B cell (primary cell): ENCODE results near the gene SEMA4D. TPM values are rescaled to one million over a fixed set of nuclear protein-coding genes. Genes with fewer than 3 reads are reported as not detected.

ENCODE experiments used
- ATAC-seq: fragments of 200-7000 bp; cut with Tn5 transposase; one replicate; pipeline ENCODE4 v1.10.0; 2021; ENCODE audit warnings: low read depth, mild to moderate bottlenecking, moderate number of reproducible peaks, moderate library complexity
- CTCF ChIA-PET: fragments of 350-600 bp; sonication (Branson Sonifier 250); formaldehyde crosslinking; loops from one replicate; lab custom pipeline; 2021; ENCODE audit warnings: antibody characterized with exemption, inconsistent platforms; lab: Charles Lee
- POLR2A ChIA-PET: fragments of 350-600 bp; sonication (Branson Sonifier 250); formaldehyde crosslinking; loops from one replicate; lab custom pipeline; 2021; ENCODE audit warnings: antibody characterized with exemption; lab: Charles Lee
- DNase-seq: peaks from one replicate; pipeline ENCODE4 v3.0.0; 2013
- H2AFZ ChIP-seq: 2 replicates; pipeline ENCODE4 v1.6.1; 2012; ENCODE audit warnings: mild to moderate bottlenecking, low read depth, low read length; ENCODE audit not compliant: insufficient read depth, poor library complexity, severe bottlenecking
- H3K27ac ChIP-seq, 2 donors: 1 replicate in 1 of 2; 2 replicates in 1 of 2; pipeline ENCODE4 v1.5.1; 2012 to 2013; ENCODE audit warnings: low read length in 2 of 2, mild to moderate bottlenecking in 2 of 2, moderate library complexity in 1 of 2
- H3K27me3 ChIP-seq, 4 experiments: fragments of 200-600 bp in 1 of 4; sonication (generic) in 1 of 4; replicated peaks in 1 of 4; 1 replicate in 2 of 4; 2 replicates in 2 of 4; pipeline versions ENCODE4 v1.6.1 to v1.7.0; 2013 to 2016; ENCODE audit warnings: low read length in 3 of 4, mild to moderate bottlenecking in 2 of 4, mixed read lengths in 1 of 4, moderate library complexity in 1 of 4; ENCODE audit not compliant: insufficient read depth in 4 of 4, control insufficient read depth in 3 of 4; ENCODE audit errors: control extremely low read depth in 1 of 4
- H3K36me3 ChIP-seq, 2 experiments: replicated peaks in 1 of 2; 1 replicate in 1 of 2; 2 replicates in 1 of 2; pipeline versions ENCODE4 v1.6.1 to v1.7.1; 2013; ENCODE audit warnings: low read length in 1 of 2; ENCODE audit not compliant: insufficient read depth in 2 of 2, control insufficient read depth in 1 of 2; ENCODE audit errors: control extremely low read depth in 1 of 2, extremely low read depth in 1 of 2
- H3K4me1 ChIP-seq, 2 donors: fragments of 200-600 bp in 1 of 2; sonication (generic) in 1 of 2; 1 replicate in 1 of 2; 2 replicates in 1 of 2; pipeline versions ENCODE4 v1.5.1 to v1.6.1; 2013 to 2017; ENCODE audit warnings: low read length in 2 of 2; ENCODE audit not compliant: control insufficient read depth in 2 of 2, insufficient read depth in 2 of 2
- H3K4me2 ChIP-seq: replicated peaks from 2 replicates; pipeline ENCODE3; 2012; ENCODE audit warnings: mild to moderate bottlenecking, low read depth, low read length; ENCODE audit not compliant: poor library complexity, severe bottlenecking
- H3K4me3 ChIP-seq, 5 experiments: fragments of 200-600 bp in 1 of 5; sonication (generic) in 1 of 5; 1 replicate in 3 of 5; 2 replicates in 2 of 5; pipeline versions ENCODE4 v1.5.1 to v1.7.0; 2011 to 2016; ENCODE audit warnings: low read length in 4 of 5, mild to moderate bottlenecking in 4 of 5, low read depth in 2 of 5, control low read depth in 1 of 5, moderate library complexity in 1 of 5; ENCODE audit not compliant: insufficient read depth in 1 of 5; ENCODE audit errors: control extremely low read depth in 1 of 5, extremely low read depth in 1 of 5
- H3K79me2 ChIP-seq: fragments of 200-600 bp; sonication (generic); one replicate; pipeline ENCODE4 v1.6.0; 2016; ENCODE audit warnings: low read length; ENCODE audit not compliant: control insufficient read depth, insufficient read depth
- H3K9ac ChIP-seq: fragments of 200-600 bp; sonication (generic); 2 replicates; pipeline ENCODE4 v1.6.1; 2017; ENCODE audit warnings: mild to moderate bottlenecking, low read length, moderate library complexity
- H3K9me3 ChIP-seq, 3 donors: one replicate each; pipeline versions ENCODE4 v1.6.1 to v1.7.1; 2013; ENCODE audit warnings: low read length in 2 of 3; ENCODE audit not compliant: control insufficient read depth in 2 of 3, insufficient read depth in 1 of 3; ENCODE audit errors: control extremely low read depth in 1 of 3
- H4K20me1 ChIP-seq: 2 replicates; pipeline ENCODE4 v1.6.0; 2012; ENCODE audit warnings: mild to moderate bottlenecking, low read length; ENCODE audit not compliant: insufficient read depth, control insufficient read depth, poor library complexity, severe bottlenecking
- H3K27ac Mint-ChIP-seq: one replicate; pipeline ENCODE4 v1.8.0; 2021; ENCODE audit warnings: mixed read lengths
- H3K27me3 Mint-ChIP-seq: one replicate; pipeline ENCODE4 v1.8.0; 2021; ENCODE audit warnings: mixed read lengths
- H3K4me1 Mint-ChIP-seq: one replicate; pipeline ENCODE4 v1.8.0; 2021; ENCODE audit warnings: mixed read lengths
- H3K4me3 Mint-ChIP-seq: one replicate; pipeline ENCODE4 v1.8.0; 2021; ENCODE audit warnings: mixed read lengths
- H3K9me3 Mint-ChIP-seq: one replicate; pipeline ENCODE4 v1.8.0; 2022; ENCODE audit warnings: mixed read lengths; ENCODE audit not compliant: insufficient read depth
- EZH2 ChIP-seq: IDR thresholded peaks from 2 replicates; pipeline ENCODE4 v1.6.1; 2012; ENCODE audit warnings: borderline replicate concordance, low read depth, mild to moderate bottlenecking, moderate library complexity, low read length; ENCODE audit not compliant: insufficient read depth, poor library complexity, severe bottlenecking
- WGBS: methylation state at CpG from one replicate; pipeline ENCODE4 v1.1.5; 2013; ENCODE audit warnings: missing lambda C conversion rate; ENCODE audit not compliant: insufficient coverage; 5-methylcytosine and 5-hydroxymethylcytosine counted together
- intact Hi-C: fragments of 100-400 bp; cut with micrococcal nuclease; formaldehyde crosslinking; loops from one replicate; pipeline ENCODE4 v1.10.0; 2022
- polyA plus RNA-seq: library from polyadenylated mRNA; depleted of rRNA; stranded (reverse); fragments of >200 nt; gene quantifications from 2 replicates; pipeline ENCODE4 v1.2.3, GENCODE V29; 2012
- total RNA-seq, 2 donors: library from RNA; stranded (reverse); fragments of 120-200 nt in 1 of 2; gene quantifications; 1 replicate in 1 of 2; 2 replicates in 1 of 2; pipeline versions ENCODE4 v1.2.3 to v1.2.4, GENCODE V29; 2013 to 2022
- TF ChIP-seq, protein P1 (sequence below): fragments of 200-600 bp; IDR thresholded peaks from one replicate; pipeline ENCODE4 v1.8.0; 2022; ENCODE audit warnings: antibody characterized with exemption, mild to moderate bottlenecking

SEMA4D gene
- total and polyA plus RNA-seq, 2 donors (not counting 1 experiment from before 2014, with no cell fraction given), result 53.6 to 231 TPM

DNA sequence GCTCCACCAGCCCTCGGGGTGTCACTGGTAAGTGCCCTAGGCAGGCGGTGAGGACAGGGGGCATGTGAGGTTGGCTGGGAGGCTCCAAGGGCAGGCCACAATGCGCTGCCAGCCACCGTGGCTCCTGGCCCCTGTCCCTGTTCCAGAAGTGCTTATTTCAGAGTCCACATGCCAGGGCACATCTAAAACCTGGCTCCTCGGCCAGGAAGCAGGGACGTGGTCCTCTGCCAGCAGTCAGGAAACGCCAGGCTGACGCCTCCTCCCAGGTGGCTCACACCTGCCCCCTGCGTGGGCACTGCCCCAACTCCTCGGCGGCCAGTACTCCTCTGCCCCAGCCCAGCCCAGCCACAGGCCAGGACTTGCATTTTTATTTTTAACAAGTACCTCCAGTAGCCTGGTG lies 111.1 kb downstream of the SEMA4D start:
- DNase-seq (no peak), ATAC-seq (no peak)
- TF ChIP-seq, protein P1, sequence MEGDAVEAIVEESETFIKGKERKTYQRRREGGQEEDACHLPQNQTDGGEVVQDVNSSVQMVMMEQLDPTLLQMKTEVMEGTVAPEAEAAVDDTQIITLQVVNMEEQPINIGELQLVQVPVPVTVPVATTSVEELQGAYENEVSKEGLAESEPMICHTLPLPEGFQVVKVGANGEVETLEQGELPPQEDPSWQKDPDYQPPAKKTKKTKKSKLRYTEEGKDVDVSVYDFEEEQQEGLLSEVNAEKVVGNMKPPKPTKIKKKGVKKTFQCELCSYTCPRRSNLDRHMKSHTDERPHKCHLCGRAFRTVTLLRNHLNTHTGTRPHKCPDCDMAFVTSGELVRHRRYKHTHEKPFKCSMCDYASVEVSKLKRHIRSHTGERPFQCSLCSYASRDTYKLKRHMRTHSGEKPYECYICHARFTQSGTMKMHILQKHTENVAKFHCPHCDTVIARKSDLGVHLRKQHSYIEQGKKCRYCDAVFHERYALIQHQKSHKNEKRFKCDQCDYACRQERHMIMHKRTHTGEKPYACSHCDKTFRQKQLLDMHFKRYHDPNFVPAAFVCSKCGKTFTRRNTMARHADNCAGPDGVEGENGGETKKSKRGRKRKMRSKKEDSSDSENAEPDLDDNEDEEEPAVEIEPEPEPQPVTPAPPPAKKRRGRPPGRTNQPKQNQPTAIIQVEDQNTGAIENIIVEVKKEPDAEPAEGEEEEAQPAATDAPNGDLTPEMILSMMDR, result no peak
- CTCF ChIA-PET, result interaction anchor here (3.3 kb wide), 1 partner anchor 162 kb away, joined by 16 read pairs; no protein-coding TSS in a partner anchor
- Mint-ChIP-seq H3K4me1 (peaks cover 25% of the 10 kb centered on the region), H3K9me3 (no peaks in the 10 kb centered on the region), H3K27me3 (no peaks in the 10 kb centered on the region), H3K4me3 (no peak overlapping the region), H3K27ac (peak overlapping the region; percentile 15)
- 92% methylated on average over 11 of the region's 11 CpGs for WGBS
- Histone ChIP-seq H4K20me1 (peaks cover 5% of the 10 kb centered on the region), H3K27me3 (no peaks in the 10 kb centered on the region), H3K4me2 (no peak overlapping the region), H3K9ac (no peak overlapping the region), H3K9me3 (no peaks in the 10 kb centered on the region), H3K79me2 (peaks cover 7% of the 10 kb centered on the region), H3K36me3 (peaks cover 1 to 98% of the 10 kb centered on the region in 2 experiments), H2AFZ (no peak overlapping the region), H3K27ac (no peak overlapping the region), H3K4me3 (no peak overlapping the region), H3K4me1 (peaks cover 0 to 27% of the 10 kb centered on the region in 2 donors)
- POLR2A ChIA-PET, result no interaction called here
- intact Hi-C loops, result no loop called here

DNA sequence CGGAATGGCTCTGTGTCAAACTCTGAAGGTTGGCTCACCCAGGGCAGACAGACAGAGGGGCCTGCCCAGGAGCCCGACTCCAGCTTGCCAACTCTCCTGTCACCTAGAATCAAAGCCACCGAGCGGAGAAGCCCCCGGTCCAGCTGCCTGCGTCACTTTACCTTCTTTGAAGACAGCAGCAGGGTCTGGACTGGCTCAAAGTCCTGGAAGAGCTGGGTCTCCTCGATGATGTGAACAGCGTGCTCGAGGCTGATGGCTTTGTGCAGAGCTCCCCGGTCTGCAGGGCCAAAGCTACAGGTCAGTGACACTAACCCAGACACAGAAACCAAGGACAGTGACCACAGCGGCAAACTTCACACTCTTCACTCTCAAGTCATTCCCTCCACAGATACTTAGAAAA lies 111.7 kb downstream of the SEMA4D start:
- no peaks in the 10 kb centered on the region for H3K27me3 ChIP-seq
- peaks cover 0 to 31% of the 10 kb centered on the region in 2 donors for H3K4me1 ChIP-seq
- H3K9me3 ChIP-seq, result no peaks in the 10 kb centered on the region
- H3K4me3 ChIP-seq, result no peak overlapping the region
- DNase-seq (no peak), ATAC-seq (no peak)
- H3K4me1 Mint-ChIP-seq, result peaks cover 29% of the 10 kb centered on the region
- H3K36me3 ChIP-seq, result peaks cover 1 to 98% of the 10 kb centered on the region in 2 experiments
- H4K20me1 ChIP-seq, result peaks cover 5% of the 10 kb centered on the region
- no peak overlapping the region for H3K27ac Mint-ChIP-seq
- POLR2A ChIA-PET, result no interaction called here
- TF ChIP-seq EZH2, result no peak
- no peak overlapping the region for H3K4me2 ChIP-seq
- H3K27ac ChIP-seq, result no peak overlapping the region
- H3K9me3 Mint-ChIP-seq, result no peaks in the 10 kb centered on the region
- intact Hi-C loops, result no loop called here
- H3K4me3 Mint-ChIP-seq, result no peak overlapping the region
- 97% methylated on average over 11 of the region's 11 CpGs for WGBS
- no peak overlapping the region for H3K9ac ChIP-seq
- H2AFZ ChIP-seq, result no peak overlapping the region
- no peaks in the 10 kb centered on the region for H3K27me3 Mint-ChIP-seq
- peaks cover 3% of the 10 kb centered on the region for H3K79me2 ChIP-seq
- CTCF ChIA-PET, result interaction anchor here (0.7 to 1.2 kb wide), 2 partner anchors 43 to 163 kb away, joined by 3 to 4 read pairs; no protein-coding TSS in a partner anchor
